ENCODE results near the gene CDH24.

The CDH24 gene

GRCh38 chr14:23093526-23093925 lies 36.2 kb upstream of the CDH24 start:
- Histone ChIP-seq H3K4me3 (ENCODE audit: low read depth in 1 of 2, low read length in 1 of 2) (peak overlapping the region; percentile 92 to 98), H3K27me3 (no peaks in the 10 kb centered on the region), H3K4me1 (ENCODE audit: control insufficient read depth in 1 of 2, insufficient read depth in 1 of 2, low read depth in 1 of 2, low read length in 1 of 2) (peaks cover 37 to 41% of the 10 kb centered on the region in 2 experiments), H3K9me3 (no peaks in the 10 kb centered on the region), H3K36me3 (peaks cover 59% of the 10 kb centered on the region), H3K27ac (peak overlapping the region; percentile 89)
- no peak for TF ChIP-seq CTCF (IDR thresholded peaks at IDR 0.05)

DNA sequence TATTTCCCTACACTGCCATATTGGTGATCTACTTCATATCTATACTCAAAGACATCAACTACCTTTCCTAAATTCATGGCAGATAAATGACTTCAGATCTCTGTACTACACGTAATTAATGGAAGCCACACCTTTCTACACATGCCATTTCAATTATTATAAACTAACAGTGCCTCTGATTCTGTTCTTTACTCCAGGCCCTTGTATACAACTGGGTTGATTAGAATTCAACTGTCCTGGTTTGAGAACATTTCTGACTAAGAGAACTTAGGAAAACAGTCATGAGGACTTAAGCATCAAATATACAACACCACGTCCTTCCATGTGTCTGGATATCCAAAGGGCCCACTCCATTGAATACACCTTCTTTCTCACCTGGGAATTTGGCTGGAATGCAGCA lies 35.8 kb upstream of the CDH24 start:
- H3K36me3 ChIP-seq = peaks cover 57% of the 10 kb centered on the region

GRCh38 chr14:23091294-23092225 lies 34.2 kb upstream of the CDH24 start:
- Histone ChIP-seq H3K9me3 (no peaks in the 10 kb centered on the region), H3K27ac (peak overlapping the region; percentile 21), H3K27me3 (no peaks in the 10 kb centered on the region), H3K4me1 (ENCODE audit: control insufficient read depth in 1 of 2, insufficient read depth in 1 of 2, low read depth in 1 of 2, low read length in 1 of 2) (peaks cover 25 to 26% of the 10 kb centered on the region in 2 experiments), H3K4me3 (ENCODE audit: low read depth in 1 of 2, low read length in 1 of 2) (no peak overlapping the region), H3K36me3 (peaks cover 65% of the 10 kb centered on the region)
- TF ChIP-seq CTCF (IDR thresholded peaks at IDR 0.05) = no peak

More for the DNA sequence above, 35.8 kb upstream of the CDH24 start:
- Histone ChIP-seq H3K9me3 (no peaks in the 10 kb centered on the region), H3K4me3 (ENCODE audit: low read depth in 1 of 2, low read length in 1 of 2) (no peak overlapping the region), H3K27ac (peak overlapping the region; percentile 89), H3K4me1 (ENCODE audit: control insufficient read depth in 1 of 2, insufficient read depth in 1 of 2, low read depth in 1 of 2, low read length in 1 of 2) (peaks cover 37 to 41% of the 10 kb centered on the region in 2 experiments), H3K27me3 (no peaks in the 10 kb centered on the region)
- no peak for TF ChIP-seq CTCF (IDR thresholded peaks at IDR 0.05)

- Histone ChIP-seq H3K9me3 (no peaks in the 10 kb centered on the region), H3K27me3 (no peaks in the 10 kb centered on the region), H3K27ac (no peak overlapping the region), H3K36me3 (peaks cover 78% of the 10 kb centered on the region), H3K4me3 (ENCODE audit: low read depth in 1 of 2, low read length in 1 of 2) (no peak overlapping the region), H3K4me1 (ENCODE audit: control insufficient read depth in 1 of 2, insufficient read depth in 1 of 2, low read depth in 1 of 2, low read length in 1 of 2) (peaks cover 16 to 17% of the 10 kb centered on the region in 2 experiments)
- TF ChIP-seq CTCF (IDR thresholded peaks at IDR 0.05) = no peak
Observed at GRCh38 chr14:23090254-23090636, 32.9 kb upstream of the CDH24 start.

DNA sequence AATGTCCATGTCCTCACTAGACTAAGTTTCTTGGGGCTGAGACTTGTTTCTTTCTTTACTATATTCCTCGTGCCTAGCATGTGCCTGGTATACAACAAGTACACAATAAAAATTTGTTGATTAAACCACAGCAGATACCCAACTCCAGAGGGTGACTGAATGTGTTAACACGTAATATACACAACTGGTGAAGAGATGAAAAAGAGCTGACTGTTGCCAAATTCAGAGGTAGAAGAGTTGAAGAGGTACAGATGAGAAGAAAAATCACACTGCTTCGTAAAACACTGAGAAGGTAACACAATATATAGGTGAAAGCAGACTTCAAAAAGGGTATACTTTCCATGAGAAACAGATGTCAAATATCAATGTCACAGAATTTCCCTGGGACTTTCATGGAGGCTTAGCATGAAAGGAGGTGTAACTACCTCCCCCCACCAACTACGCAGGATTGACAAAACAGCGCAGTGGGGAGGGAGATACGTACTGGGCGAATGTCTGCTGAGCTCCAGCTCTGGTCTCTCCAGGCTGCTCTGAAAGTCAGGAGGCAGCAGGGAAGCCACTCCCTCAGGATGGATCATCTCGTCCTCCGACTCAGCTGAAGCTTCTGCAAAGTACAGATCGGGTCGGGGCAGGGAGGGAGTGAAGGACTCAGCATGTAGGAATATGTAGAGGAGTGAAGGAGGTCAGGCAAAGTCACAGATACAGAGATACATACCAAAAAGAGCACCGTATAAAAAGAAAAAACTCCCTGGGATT lies 32.4 kb upstream of the CDH24 start:
- no peaks in the 10 kb centered on the region for H3K9me3 ChIP-seq
- peaks cover 84% of the 10 kb centered on the region for H3K36me3 ChIP-seq
- no peak overlapping the region for H3K4me3 ChIP-seq (ENCODE audit: low read depth in 1 of 2, low read length in 1 of 2)
- peaks cover 16 to 17% of the 10 kb centered on the region in 2 experiments for H3K4me1 ChIP-seq (ENCODE audit: control insufficient read depth in 1 of 2, insufficient read depth in 1 of 2, low read depth in 1 of 2, low read length in 1 of 2)
- H3K27ac ChIP-seq = no peak overlapping the region
- TF ChIP-seq CTCF (IDR thresholded peaks at IDR 0.05) = no peak
- no peaks in the 10 kb centered on the region for H3K27me3 ChIP-seq
